DOHH2 (cell line): ENCODE results near the gene GRK1.

ENCODE experiments used
- H3F3A ChIP-seq: fragments of 200-600 bp; sonication (generic), shearing (Covaris generic); 2 replicates; pipeline ENCODE4 v1.6.0; 2016; ENCODE audit warnings: antibody characterized with exemption, mild to moderate bottlenecking; ENCODE audit not compliant: control insufficient read depth, insufficient read depth
- H3K27ac ChIP-seq: fragments of 200-600 bp; sonication (generic); 2 replicates; pipeline ENCODE4 v1.5.1; 2014; ENCODE audit warnings: low read depth, mild to moderate bottlenecking, low read length, moderate library complexity
- H3K27me3 ChIP-seq: fragments of 200-600 bp; sonication (generic); 2 replicates; pipeline ENCODE4 v1.6.1; 2014; ENCODE audit warnings: mild to moderate bottlenecking, low read length, mixed read lengths; ENCODE audit not compliant: control insufficient read depth
- H3K36me3 ChIP-seq: fragments of 200-600 bp; sonication (generic); 2 replicates; pipeline ENCODE4 v1.6.1; 2014; ENCODE audit warnings: mild to moderate bottlenecking, low read length, moderate library complexity, mixed read lengths; ENCODE audit not compliant: control insufficient read depth
- H3K4me1 ChIP-seq: fragments of 200-600 bp; sonication (generic); 2 replicates; pipeline ENCODE4 v1.6.1; 2014; ENCODE audit warnings: mild to moderate bottlenecking, low read length, mixed read lengths; ENCODE audit not compliant: control insufficient read depth
- H3K4me2 ChIP-seq: fragments of 200-600 bp; sonication (generic); 2 replicates; pipeline ENCODE4 v1.6.0; 2014; ENCODE audit warnings: mild to moderate bottlenecking, low read length, moderate library complexity
- H3K4me3 ChIP-seq: fragments of 200-600 bp; sonication (generic); 2 replicates; pipeline ENCODE4 v1.5.1; 2014; ENCODE audit warnings: mild to moderate bottlenecking, low read length, mixed read lengths
- H3K79me2 ChIP-seq: fragments of 200-600 bp; sonication (generic); 2 replicates; pipeline ENCODE4 v1.6.1; 2014; ENCODE audit warnings: mild to moderate bottlenecking, low read length, mixed read lengths; ENCODE audit not compliant: control insufficient read depth
- H3K9me2 ChIP-seq: fragments of 200-600 bp; sonication (generic); replicated peaks from 2 replicates; pipeline ENCODE4 v1.6.1; 2014; ENCODE audit warnings: mild to moderate bottlenecking, low read length, mixed read lengths; ENCODE audit not compliant: control insufficient read depth
- H3K9me3 ChIP-seq: fragments of 200-600 bp; sonication (generic); 2 replicates; pipeline ENCODE4 v1.6.1; 2014; ENCODE audit warnings: antibody characterized with exemption, low read length, mixed read lengths; ENCODE audit not compliant: control insufficient read depth, insufficient read depth
- H4K20me1 ChIP-seq: fragments of 200-600 bp; sonication (generic); 2 replicates; pipeline ENCODE4 v1.6.0; 2014; ENCODE audit warnings: low read depth, mild to moderate bottlenecking, antibody characterized with exemption, low read length, moderate library complexity; ENCODE audit not compliant: control insufficient read depth, insufficient read depth
- CTCF ChIP-seq: fragments of 200-600 bp; sonication (generic); IDR thresholded peaks from one replicate; pipeline ENCODE4 v1.5.1; 2014; ENCODE audit warnings: antibody characterized with exemption, mild to moderate bottlenecking, low read depth, low read length; ENCODE audit not compliant: poor library complexity, severe bottlenecking
- EZH2phosphoT487 ChIP-seq: fragments of 200-600 bp; sonication (generic); IDR thresholded peaks from 2 replicates; pipeline ENCODE4 v1.6.1; 2017; ENCODE audit warnings: borderline replicate concordance, mild to moderate bottlenecking, antibody characterized with exemption, low read length, moderate library complexity, mixed read lengths

Gene GRK1

GRCh38 chr13:113740286-113740556 is 73.2 kb downstream of the GRK1 start:
- H3K9me2 ChIP-seq = no peaks in the 10 kb centered on the region
- no peaks in the 10 kb centered on the region for H3K36me3 ChIP-seq
- H3K4me1 ChIP-seq = no peaks in the 10 kb centered on the region
- TF ChIP-seq CTCF = no peak
- no peak for TF ChIP-seq EZH2phosphoT487
- H3K79me2 ChIP-seq = no peaks in the 10 kb centered on the region
- no peaks in the 10 kb centered on the region for H3F3A ChIP-seq
- no peak overlapping the region for H3K4me3 ChIP-seq
- H3K27me3 ChIP-seq = no peaks in the 10 kb centered on the region
- no peak overlapping the region for H3K27ac ChIP-seq
- H4K20me1 ChIP-seq = no peaks in the 10 kb centered on the region
- H3K9me3 ChIP-seq = peaks cover 4% of the 10 kb centered on the region; the same call in 1 of the 2 replicates
- H3K4me2 ChIP-seq = no peak overlapping the region

- H3K4me3 ChIP-seq = no peak overlapping the region
- H4K20me1 ChIP-seq = no peaks in the 10 kb centered on the region
- no peaks in the 10 kb centered on the region for H3K27me3 ChIP-seq
- no peak for TF ChIP-seq EZH2phosphoT487
- no peak for TF ChIP-seq CTCF
- H3K9me3 ChIP-seq = no peaks in the 10 kb centered on the region
- H3K4me2 ChIP-seq = no peak overlapping the region
- no peaks in the 10 kb centered on the region for H3K9me2 ChIP-seq
- no peaks in the 10 kb centered on the region for H3F3A ChIP-seq
- no peaks in the 10 kb centered on the region for H3K4me1 ChIP-seq
- H3K79me2 ChIP-seq = no peaks in the 10 kb centered on the region
- no peaks in the 10 kb centered on the region for H3K36me3 ChIP-seq
- no peak overlapping the region for H3K27ac ChIP-seq
Observed at GRCh38 chr13:113740661-113741060, 73.6 kb downstream of the GRK1 start.

DNA sequence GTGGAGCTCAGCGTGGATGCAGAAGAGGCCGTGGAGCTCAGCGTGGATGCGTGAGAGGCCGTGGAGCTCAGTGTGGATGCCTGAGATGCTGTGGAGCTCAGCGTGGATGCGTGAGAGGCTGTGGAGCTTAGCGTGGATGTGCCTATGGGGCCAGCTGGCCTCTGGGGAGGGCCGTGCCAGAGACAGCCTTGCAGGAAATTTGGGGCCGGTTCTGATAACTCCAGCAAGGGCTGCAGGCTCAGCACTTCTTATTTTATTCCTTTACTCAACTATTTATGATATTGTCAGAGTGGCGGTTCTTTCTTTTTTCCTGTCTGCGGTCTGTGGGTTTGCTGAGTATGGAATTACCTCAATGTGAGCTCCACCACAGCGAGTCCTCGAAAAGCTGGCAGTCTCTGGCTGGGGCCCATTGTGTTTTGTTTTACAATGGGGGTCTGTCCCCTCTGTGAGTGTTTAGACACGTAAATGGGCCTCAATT is 74.2 kb downstream of the GRK1 start:
- no peaks in the 10 kb centered on the region for H3K27me3 ChIP-seq
- H3K4me2 ChIP-seq = no peak overlapping the region
- H4K20me1 ChIP-seq = no peaks in the 10 kb centered on the region

More for the DNA sequence above, 74.2 kb downstream of the GRK1 start:
- Histone ChIP-seq H3K36me3 (no peaks in the 10 kb centered on the region), H3K4me1 (no peaks in the 10 kb centered on the region), H3K9me2 (no peaks in the 10 kb centered on the region), H3K27ac (no peak overlapping the region), H3K9me3 (no peaks in the 10 kb centered on the region), H3K4me3 (no peak overlapping the region), H3K79me2 (no peaks in the 10 kb centered on the region), H3F3A (no peaks in the 10 kb centered on the region)
- TF ChIP-seq EZH2phosphoT487 (no peak), CTCF (no peak)
